Medulla oblongata (tissue), 1 donor: ENCODE data around the gene MMP15.
A peak's percentile ranks its signal among the peaks of the same experiment; 100 is the strongest.
"Not testable (repeated sequence)": the region's sequence is repeated elsewhere in the genome, so short reads cannot be mapped to it uniquely, and the experiment has no call there.

Experiments
- DNase-seq: peaks from one replicate; pipeline ENCODE4 v3.0.0-alpha.2; 2015; ENCODE audit errors: extremely low spot score

The MMP15 gene

GRCh38 chr16:57996406-57997175, 29.0 kb upstream of the MMP15 start:
- no peak for DNase-seq

DNA sequence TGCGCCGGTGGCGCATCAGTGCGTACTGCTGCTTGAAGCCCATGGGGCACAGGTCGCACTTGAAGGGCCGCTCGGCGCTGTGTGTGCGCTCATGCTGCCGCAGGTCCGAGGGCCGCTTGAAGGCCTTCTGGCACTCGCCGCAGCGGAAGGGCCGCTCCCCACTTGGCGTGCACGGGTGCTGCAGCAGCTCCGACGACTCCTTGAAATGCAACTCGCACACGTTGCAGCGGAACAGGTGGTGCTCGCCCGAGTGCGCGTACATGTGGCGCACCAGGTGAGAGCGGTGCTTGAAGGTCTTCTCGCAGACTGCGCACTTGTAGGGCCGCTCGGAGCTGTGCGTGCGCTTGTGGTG, 28.4 kb upstream of the MMP15 start:
- no peak for DNase-seq

DNA sequence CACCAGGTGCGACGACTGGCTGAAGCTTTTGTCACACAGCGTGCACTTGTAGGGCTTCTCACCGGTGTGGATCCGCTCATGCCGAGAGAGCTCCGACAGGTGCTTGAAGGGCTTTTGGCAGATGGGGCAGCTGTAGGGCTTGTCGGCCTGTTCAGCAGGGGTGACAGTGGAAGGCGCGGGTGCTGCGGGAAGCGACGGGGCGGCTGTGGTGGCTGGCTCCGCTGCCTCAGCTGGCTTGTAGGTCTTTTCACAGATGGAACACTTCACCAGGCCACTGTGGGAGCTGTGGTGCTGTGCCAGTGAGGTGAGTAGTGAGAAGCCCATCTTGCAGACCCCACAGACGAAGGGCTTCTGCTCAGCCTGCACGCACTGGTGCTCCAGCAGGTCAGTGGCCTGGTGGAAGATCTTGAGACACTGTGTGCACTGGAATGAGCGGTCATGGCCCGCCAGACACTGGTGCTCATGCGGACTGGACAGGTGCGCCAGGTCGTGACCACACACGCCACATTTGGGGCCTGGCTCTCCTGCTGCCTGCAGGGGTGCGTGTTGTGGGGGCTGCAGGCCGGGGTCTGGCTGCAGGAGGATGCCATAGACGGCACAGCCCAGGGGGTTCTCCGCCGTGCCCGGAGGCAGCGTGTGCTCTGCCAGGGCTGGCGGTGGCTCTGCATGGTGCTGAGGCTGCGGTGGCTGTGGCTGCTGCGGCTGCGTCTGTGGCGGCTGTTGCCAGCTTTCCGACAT, 27.9 kb upstream of the MMP15 start:
- no peak for DNase-seq

- no peak for DNase-seq
Measured at GRCh38 chr16:57998486-57998885, 27.1 kb upstream of the MMP15 start.

- DNase-seq: no peak
Measured at GRCh38 chr16:57998992-57999365, 26.6 kb upstream of the MMP15 start.

DNA sequence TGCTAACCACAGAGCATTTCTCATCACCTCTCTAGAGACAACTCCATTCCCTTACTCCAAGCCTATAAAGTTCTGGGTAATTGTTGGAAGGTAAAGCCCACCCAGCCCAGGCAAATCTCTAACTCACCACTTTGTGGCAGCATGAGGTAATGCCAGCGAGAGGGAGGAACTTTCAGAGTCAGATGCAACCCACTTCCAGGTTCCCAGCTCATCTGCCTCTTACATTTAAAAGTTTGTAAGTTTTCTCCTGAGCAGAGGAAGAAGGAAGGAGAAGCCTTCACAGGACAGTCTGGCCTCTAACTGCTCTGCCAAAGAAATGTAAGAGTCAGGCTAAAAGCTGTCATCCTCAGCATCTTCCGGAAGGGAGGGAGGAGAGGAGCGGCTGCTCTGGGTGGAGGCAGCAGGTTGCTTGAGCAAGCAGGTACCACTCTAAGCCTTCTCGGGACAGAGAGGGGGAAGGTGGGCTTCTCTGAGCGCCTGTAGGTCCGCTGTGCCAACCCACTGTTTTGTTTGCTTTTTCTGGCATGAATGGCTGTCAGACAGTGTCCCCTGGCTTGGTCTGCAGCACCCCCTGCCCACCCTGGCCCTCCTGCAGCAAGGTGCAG, 26.1 kb upstream of the MMP15 start:
- DNase-seq: no peak

DNA sequence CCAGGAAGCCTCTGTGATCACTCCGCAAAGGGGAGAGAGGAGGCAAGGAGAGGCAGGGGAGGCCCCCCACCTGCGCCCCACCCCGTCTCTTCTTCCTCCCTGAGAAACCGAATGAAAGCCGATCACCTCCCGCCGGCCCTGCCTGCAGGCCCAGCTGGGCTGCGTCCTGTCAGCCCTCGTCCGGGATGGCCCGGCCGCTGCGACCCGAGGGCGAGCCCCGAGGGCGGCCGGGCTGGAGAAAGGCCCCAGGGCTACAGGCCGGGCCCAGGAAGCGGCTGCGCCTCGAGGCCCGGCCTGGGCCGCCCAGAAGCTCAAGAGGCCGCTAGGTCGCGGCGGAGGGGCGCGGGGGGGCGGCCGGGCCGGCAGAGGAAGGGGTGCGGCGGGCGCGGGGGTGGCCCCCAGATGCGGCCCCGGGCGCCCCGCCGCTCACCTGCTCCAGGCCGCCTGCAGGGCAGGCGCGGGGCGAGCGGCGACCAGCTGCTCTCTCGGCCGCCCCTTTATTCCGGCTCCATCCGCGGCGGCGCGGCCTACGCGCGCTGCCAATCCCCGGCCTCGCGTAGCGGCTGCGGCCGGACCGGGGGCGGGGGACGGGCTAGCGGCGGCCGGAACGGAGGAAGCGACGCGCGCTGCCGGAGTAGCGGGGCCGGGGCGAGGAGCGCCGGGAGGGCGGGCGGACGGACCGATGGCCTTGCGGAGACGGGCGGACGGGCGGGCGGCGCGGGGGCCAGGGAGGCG, 25.4 kb upstream of the MMP15 start, which contains the start of gene ZNF319:
ZNF319 (minus strand) TSS at position 702 of the 735 bp plus-strand sequence. CDS start 2,407 bp downstream, outside the sequence.
- peak; percentile 26 for DNase-seq

DNA sequence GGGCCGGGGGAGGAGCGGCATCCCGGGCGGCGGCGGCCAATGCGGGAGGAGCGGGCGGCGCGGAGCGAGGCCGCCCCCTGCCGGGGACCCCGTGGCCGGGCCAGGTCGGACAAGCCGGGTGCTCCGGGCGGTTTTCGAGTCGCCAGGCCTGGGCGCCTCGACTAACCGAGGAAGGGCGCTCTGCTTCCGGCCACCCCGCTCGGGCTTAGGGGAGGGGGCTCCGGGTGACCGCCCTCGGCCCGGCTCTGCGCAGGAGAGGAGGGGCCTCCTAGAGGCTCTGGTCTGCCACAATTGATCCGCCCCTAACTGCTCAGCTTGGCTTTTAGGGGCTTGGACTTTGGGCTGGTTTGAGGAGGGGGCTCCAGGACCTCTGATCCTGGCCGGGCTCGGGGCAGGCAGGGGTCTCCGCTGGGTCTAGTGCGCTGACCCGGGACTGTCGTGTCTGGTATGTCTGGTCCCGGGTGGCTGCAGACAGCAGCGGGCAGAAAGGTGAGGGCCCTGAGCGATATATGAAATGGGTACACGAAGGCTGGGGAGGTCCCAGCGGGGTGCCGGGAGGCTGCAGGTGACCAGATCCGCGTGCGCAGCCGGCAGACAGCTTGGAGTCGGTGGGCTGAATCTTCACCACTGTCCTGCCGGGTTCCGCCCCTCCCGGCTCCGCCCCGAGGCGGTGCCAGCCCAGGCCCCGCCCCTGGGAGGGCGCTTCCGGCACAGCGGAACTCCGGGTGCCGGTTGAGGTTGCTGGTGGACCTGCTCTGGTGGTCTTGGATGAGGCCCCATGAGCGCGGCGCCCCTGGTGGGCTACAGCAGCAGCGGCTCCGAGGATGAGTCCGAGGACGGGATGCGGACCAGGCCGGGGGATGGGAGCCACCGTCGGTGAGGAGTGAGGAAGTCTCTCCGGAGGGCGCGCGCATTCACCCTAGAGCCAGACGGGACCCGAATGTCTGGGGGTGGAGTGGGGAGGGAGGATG, 24.6 kb upstream of the MMP15 start, which contains the start of gene USB1:
USB1 (plus strand) TSS at position 702 of the 971 bp plus-strand sequence; CDS start at position 779, 77 bp downstream.
- DNase-seq: peak; percentile 93

DNA sequence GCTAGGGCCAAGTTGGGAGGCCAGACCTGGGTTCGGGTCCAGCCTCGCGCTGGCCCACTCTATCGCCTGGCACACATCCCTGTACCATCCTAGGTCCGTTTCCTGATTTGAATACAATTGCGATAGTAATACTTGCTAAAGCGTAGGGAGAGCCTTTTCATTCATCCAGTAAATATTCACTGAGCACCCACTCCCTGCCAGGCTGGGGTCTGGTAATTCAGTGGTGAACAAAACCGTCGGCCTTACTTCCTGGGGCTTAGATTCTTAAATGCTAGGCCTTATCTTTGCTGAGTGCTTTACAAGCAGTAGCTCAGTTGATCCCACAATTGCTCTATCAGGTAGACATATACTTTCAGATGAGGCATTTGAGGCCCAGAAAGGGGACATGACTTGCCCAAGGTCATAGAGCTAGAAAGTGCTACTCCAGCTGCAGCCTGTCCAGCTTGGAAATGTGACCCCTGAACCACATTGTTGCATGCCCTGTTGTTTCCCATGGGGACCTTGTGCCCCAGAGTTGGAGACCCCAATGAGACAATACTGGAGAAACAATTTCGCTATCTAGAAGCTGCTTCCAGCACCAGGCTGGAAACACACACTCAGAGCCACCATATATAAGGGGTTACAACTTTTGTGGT, 23.7 kb upstream of the MMP15 start:
- no peak for DNase-seq

DNA sequence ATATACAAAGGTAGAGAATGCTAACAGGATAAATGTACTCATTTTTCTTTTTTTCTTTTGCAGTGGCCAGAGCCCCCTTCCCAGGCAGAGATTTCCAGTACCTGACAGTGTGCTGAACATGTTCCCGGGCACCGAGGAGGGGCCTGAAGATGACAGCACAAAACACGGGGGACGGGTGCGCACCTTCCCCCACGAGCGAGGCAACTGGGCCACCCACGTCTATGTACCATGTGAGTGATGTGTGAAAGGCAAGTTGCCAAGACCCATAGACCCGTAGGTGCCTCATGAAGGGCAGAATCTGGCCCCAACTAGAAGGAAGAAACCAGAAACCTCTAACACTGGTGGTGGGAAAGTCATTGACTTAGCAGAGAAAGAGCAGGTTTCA, 23.1 kb upstream of the MMP15 start:
- no peak for DNase-seq

GRCh38 chr16:58002936-58003335, 22.6 kb upstream of the MMP15 start:
- DNase-seq: no peak

- DNase-seq: not testable (repeated sequence)
Measured at GRCh38 chr16:58004736-58005135, 20.8 kb upstream of the MMP15 start.

- DNase-seq: no peak
Measured at GRCh38 chr16:58009856-58010416, 15.6 kb upstream of the MMP15 start.

- no peak for DNase-seq
Measured at GRCh38 chr16:58010886-58011285, 14.7 kb upstream of the MMP15 start.

- no peak for DNase-seq
Measured at GRCh38 chr16:58011652-58012051, 13.9 kb upstream of the MMP15 start.

GRCh38 chr16:58012481-58012880, 13.1 kb upstream of the MMP15 start:
- no peak for DNase-seq

- DNase-seq: no peak
Measured at GRCh38 chr16:58013201-58013956, 12.2 kb upstream of the MMP15 start.

GRCh38 chr16:58016840-58017446, 8.6 kb upstream of the MMP15 start:
- DNase-seq: no peak

DNA sequence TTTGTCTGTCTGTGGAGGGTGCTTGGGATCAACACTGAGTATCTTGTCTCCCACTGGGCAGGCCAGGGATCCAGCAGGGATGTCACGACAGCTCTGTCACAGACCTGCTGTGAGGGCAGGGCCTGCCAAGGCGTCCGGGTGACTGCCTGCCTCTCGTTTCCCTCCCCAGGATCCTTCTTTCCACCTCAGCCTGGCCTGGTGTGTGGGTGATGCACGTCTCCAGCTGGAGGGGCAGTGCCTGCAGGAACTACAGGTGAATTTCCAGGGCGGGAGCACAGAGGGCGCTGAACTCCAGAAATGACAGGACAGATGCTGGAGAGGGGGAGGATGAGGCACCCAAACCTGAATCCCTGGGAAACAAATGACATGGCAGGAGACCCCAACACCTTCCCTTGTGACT, 6.8 kb upstream of the MMP15 start:
- DNase-seq: no peak
